ENCODE data around the gene TBC1D9. TPM values are rescaled to one million over a fixed set of nuclear protein-coding genes. Genes with fewer than 3 reads are reported as not detected.

The TBC1D9 gene
- polyA plus RNA-seq, 3 donors = 13.6 to 33.5 (median 21.0) TPM

DNA sequence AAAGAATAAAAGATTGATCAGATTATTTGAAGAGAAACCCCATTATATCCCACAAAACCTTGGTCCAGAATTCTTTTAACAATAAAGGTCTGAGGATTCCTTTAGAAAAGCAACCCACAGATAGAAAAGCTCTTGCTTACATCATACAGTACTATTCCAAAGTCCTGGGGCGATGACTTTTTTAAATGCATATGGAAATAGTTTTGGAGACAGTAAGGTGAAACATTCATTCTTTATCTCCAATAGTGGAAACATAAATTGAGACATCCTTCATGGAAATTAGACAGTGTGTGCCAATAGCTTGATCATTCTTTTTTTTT is 101.7 kb downstream of the TBC1D9 start:
- Histone ChIP-seq H3K9me3 (replicated peaks in 1 of 2; ENCODE audit: control insufficient read depth in 1 of 2, insufficient read depth in 1 of 2, low read length in 2 of 2) (no peaks in the 10 kb centered on the region), H4K20me1 (ENCODE audit: insufficient read depth, low read length) (peaks cover 44% of the 10 kb centered on the region), H3K27me3 (ENCODE audit: control insufficient read depth in 2 of 2, insufficient read depth in 2 of 2, low read length in 2 of 2) (no peaks in the 10 kb centered on the region), H3K27ac (ENCODE audit: low read depth in 1 of 2, low read length in 2 of 2) (no peak overlapping the region), H3K4me1 (ENCODE audit: control insufficient read depth in 1 of 2, insufficient read depth in 2 of 2, low read length in 2 of 2) (no peaks in the 10 kb centered on the region), H3K36me3 (replicated peaks in 1 of 2; ENCODE audit: control insufficient read depth in 1 of 2, insufficient read depth in 2 of 2, low read length in 2 of 2) (peaks cover 69 to 96% of the 10 kb centered on the region in 2 donors), H3K79me2 (ENCODE audit: insufficient read depth, low read length) (no peaks in the 10 kb centered on the region), H3K4me2 (replicated peaks; ENCODE audit: extremely low read depth, low read length, poor library complexity, severe bottlenecking) (no peak overlapping the region), H3K9ac (ENCODE audit: insufficient read depth, low read length, poor library complexity, severe bottlenecking) (no peak overlapping the region), H2AFZ (ENCODE audit: insufficient read depth, low read depth, low read length, poor library complexity, severe bottlenecking) (no peak overlapping the region), H3K4me3 (replicated peaks in 1 of 3; ENCODE audit: low read depth in 2 of 3, low read length in 3 of 3) (no peak overlapping the region)
- Mint-ChIP-seq H3K4me3 (no peak overlapping the region), H3K9me3 (peaks cover 0 to 4% (median 0%) of the 10 kb centered on the region in 7 donors), H3K27ac (no peak overlapping the region), H3K27me3 (ENCODE audit: low read depth in 3 of 3) (peaks cover under 1 to 3% (median 1%) of the 10 kb centered on the region in 3 donors), H3K4me1 (no peaks in the 10 kb centered on the region), H3K36me3 (peaks cover 79 to 89% of the 10 kb centered on the region in 2 donors)
- no peak for DNase-seq
- WGBS (ENCODE audit: insufficient coverage) = no CpG with 5 or more reads among the region's 1 CpG
- TF ChIP-seq, protein P1, sequence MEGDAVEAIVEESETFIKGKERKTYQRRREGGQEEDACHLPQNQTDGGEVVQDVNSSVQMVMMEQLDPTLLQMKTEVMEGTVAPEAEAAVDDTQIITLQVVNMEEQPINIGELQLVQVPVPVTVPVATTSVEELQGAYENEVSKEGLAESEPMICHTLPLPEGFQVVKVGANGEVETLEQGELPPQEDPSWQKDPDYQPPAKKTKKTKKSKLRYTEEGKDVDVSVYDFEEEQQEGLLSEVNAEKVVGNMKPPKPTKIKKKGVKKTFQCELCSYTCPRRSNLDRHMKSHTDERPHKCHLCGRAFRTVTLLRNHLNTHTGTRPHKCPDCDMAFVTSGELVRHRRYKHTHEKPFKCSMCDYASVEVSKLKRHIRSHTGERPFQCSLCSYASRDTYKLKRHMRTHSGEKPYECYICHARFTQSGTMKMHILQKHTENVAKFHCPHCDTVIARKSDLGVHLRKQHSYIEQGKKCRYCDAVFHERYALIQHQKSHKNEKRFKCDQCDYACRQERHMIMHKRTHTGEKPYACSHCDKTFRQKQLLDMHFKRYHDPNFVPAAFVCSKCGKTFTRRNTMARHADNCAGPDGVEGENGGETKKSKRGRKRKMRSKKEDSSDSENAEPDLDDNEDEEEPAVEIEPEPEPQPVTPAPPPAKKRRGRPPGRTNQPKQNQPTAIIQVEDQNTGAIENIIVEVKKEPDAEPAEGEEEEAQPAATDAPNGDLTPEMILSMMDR (IDR thresholded peaks at IDR 0.05) = no peak
- intact Hi-C loops (cut with micrococcal nuclease) = no loop called here

GRCh38 chr4:140653718-140654494 is 102.3 kb downstream of the TBC1D9 start:
- Histone ChIP-seq H3K36me3 (replicated peaks in 1 of 2; ENCODE audit: control insufficient read depth in 1 of 2, insufficient read depth in 2 of 2, low read length in 2 of 2) (peaks cover 65 to 96% of the 10 kb centered on the region in 2 donors), H3K4me1 (ENCODE audit: control insufficient read depth in 1 of 2, insufficient read depth in 2 of 2, low read length in 2 of 2) (no peaks in the 10 kb centered on the region), H3K9ac (ENCODE audit: insufficient read depth, low read length, poor library complexity, severe bottlenecking) (no peak overlapping the region), H3K4me3 (replicated peaks in 1 of 3; ENCODE audit: low read depth in 2 of 3, low read length in 3 of 3) (no peak overlapping the region), H3K4me2 (replicated peaks; ENCODE audit: extremely low read depth, low read length, poor library complexity, severe bottlenecking) (no peak overlapping the region), H4K20me1 (ENCODE audit: insufficient read depth, low read length) (peaks cover 50% of the 10 kb centered on the region), H3K27me3 (ENCODE audit: control insufficient read depth in 2 of 2, insufficient read depth in 2 of 2, low read length in 2 of 2) (no peaks in the 10 kb centered on the region), H2AFZ (ENCODE audit: insufficient read depth, low read depth, low read length, poor library complexity, severe bottlenecking) (no peak overlapping the region), H3K9me3 (replicated peaks in 1 of 2; ENCODE audit: control insufficient read depth in 1 of 2, insufficient read depth in 1 of 2, low read length in 2 of 2) (no peaks in the 10 kb centered on the region), H3K27ac (ENCODE audit: low read depth in 1 of 2, low read length in 2 of 2) (no peak overlapping the region), H3K79me2 (ENCODE audit: insufficient read depth, low read length) (no peaks in the 10 kb centered on the region)
- no peak overlapping the region for H3K27ac Mint-ChIP-seq
- H3K27me3 Mint-ChIP-seq (ENCODE audit: low read depth in 3 of 3) = peaks cover 2 to 3% (median 3%) of the 10 kb centered on the region in 3 donors
- no peak overlapping the region for H3K4me3 Mint-ChIP-seq
- peaks cover 0 to 4% (median 0%) of the 10 kb centered on the region in 7 donors for H3K9me3 Mint-ChIP-seq
- H3K4me1 Mint-ChIP-seq = no peaks in the 10 kb centered on the region
- WGBS (ENCODE audit: insufficient coverage) = 93% methylated on average over 4 of the region's 8 CpGs
- peaks cover 79 to 89% of the 10 kb centered on the region in 2 donors for H3K36me3 Mint-ChIP-seq
- TF ChIP-seq, protein P1 (IDR thresholded peaks at IDR 0.05) = no peak
- DNase-seq = no peak
- intact Hi-C loops (cut with micrococcal nuclease) = no loop called here

Measured in CD14-positive monocyte (primary cell).